IPS DF 4.7 (cell line): Measurements from ENCODE around the gene INF2.

Experiments used
- DNase-seq: peaks from one replicate; pipeline ENCODE4 v3.0.0-alpha.2; 2013; ENCODE audit warnings: low spot score; ENCODE audit errors: extremely low read depth

INF2 gene

GRCh38 chr14:104732931-104733681 lies 43.7 kb downstream of the INF2 start:
- DNase-seq: no peak

- DNase-seq: no peak
Observed at GRCh38 chr14:104734051-104734587, 44.7 kb downstream of the INF2 start.

- no peak for DNase-seq
Observed at GRCh38 chr14:104734601-104734990, 45.2 kb downstream of the INF2 start.

- DNase-seq: no peak
Observed at GRCh38 chr14:104734991-104735779, 45.8 kb downstream of the INF2 start.

- no peak for DNase-seq
Observed at GRCh38 chr14:104735830-104736642, 46.6 kb downstream of the INF2 start.

GRCh38 chr14:104738375-104739019 lies 49.1 kb downstream of the INF2 start:
- DNase-seq: no peak

DNA sequence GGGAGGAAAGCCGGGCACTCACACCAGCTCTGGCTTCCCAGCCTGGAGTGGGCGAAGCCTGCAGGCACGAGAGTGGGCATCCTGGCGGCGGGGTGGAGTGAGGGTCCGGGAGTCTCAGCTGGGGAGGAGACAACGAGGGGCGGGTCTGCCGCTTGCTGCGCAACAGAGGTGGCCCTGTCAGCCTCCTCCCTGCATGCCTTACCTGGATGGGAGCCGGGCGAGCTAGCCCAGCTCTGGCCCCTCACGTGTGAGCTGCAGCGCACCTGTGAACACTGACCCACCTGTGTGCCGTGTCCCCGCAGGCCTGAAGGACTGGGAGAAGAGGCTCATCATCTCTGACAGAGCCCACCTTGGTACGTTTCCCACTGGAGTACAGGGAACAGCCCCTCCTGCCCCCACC lies 49.6 kb downstream of the INF2 start:
- no peak for DNase-seq

DNA sequence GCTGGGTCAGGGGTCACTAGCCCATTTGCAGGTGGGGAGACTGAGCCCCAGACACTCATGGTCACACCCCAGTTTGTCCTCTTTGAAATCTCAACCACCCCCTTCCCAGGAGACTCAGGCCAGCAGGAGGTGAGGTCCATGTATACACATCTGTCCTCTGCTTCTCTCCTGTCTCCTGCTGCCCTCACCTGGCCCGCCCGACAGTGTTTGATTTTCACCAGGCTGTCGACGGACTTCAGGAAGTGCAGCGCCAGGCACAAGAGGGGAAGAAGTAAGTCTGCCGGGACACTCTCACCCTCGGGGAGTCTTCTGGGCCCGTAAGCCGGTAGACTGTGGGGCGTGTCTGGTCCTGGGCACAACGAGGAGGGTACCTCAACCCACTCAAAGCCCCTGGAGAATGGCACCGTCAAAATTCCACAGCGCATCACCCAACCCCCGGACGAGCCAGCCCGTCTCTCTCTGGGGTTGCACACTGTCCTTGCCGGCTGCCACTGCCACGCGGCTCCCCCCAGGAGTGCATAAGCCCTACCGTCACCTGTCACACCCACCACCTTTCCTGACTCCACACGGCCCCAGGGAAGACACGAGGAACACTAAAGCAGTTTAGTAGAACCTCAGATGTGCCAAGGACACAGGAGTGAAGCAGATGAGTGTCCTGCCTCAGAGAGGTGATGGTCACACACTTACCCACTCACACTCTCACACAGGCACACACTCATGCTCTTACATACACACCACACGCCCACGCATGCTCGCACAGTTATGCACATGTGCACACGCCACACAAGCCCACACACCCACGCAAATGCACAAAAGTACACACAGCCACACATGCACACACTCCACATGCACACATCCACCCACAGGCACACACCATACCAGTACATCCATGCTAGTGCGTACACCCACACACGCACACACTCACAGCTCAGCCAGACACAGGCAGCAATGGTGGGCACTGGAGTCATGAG lies 50.4 kb downstream of the INF2 start:
- no peak for DNase-seq

DNA sequence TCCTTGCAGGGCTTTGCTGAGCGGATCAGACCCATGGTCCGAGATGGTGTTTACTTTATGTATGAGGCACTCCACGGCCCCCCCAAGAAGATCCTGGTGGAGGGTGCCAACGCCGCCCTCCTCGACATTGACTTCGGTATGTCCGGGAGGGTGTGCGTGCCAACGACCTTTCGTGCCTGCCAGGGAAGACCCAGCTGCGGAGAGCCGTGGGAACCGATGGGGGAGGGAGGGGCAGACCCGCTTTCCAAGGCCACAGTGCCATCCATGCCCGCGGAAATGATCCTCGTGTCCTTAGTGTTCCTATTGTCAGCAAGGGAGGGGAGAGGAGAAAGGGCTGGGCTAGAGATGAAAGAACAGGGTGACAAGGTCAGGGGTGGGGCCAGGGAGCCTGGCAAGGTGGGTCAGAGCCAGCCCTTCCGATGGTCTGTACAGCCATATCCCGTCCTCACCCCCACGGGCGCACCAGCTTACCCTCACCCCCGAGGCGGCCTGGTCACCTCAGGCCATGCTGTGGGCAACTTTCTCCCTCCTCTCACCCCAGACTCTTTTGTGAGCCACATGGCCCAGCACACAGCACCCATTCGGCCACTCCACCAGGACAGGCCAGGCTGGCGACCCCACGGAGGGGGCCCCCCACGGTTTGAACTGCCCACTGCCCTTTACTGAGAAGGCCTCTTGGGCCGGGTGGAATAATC lies 51.8 kb downstream of the INF2 start:
- DNase-seq: no peak

DNA sequence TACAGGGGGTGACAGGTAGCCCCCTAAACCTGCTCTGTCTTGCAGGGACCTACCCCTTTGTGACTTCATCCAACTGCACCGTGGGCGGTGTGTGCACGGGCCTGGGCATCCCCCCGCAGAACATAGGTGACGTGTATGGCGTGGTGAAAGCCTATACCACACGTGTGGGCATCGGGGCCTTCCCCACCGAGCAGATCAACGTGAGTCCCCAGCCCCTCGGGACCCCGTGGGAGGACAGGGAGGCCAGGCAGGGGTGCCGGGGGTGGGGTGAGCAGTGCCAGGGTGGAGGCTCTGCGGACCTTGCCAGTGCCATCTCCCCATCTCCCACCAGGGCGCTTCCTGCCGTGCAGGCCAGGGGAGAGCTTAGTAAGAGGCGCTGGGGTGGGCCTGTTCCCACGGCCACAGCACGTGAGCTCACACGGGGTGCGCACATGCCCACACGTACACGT lies 52.4 kb downstream of the INF2 start:
- DNase-seq: no peak

DNA sequence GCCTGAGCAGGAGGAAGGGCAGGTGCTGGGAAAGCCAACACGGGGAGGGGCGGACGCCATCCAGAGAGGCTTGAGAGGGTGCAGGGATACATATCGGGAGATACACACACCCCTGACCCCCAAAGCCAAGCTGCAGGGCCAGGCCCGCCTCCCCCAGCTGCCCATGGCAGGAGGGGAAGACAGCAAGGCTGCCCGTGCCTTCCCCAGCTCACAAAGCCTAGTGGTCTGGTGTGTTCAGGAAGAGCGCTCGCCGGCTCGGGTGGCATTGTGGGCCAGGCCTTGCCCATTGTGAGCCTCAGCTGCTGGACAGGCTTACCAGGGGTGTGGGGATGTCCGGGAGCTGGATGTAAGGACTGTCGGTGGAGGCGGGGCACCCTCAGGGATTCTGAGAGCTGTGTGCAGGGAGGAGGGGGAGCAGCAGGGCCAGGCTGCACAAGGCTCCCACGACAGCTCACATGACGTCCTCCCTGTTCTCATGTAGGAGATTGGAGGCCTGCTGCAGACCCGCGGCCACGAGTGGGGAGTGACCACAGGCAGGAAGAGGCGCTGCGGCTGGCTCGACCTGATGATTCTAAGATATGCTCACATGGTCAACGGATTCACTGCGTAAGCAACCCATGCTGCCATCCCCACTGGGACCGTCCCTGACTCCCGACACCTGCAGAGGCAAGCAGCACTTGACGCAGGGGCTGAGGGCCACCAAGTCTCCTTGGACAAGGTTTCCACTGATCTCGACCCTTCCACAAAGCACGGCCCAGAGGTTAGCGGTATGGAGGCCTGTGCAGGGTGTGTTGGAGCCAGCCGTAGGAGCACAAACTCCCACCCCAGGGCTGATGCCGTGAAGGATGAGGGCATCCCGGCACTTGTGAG lies 53.4 kb downstream of the INF2 start:
- no peak for DNase-seq

DNA sequence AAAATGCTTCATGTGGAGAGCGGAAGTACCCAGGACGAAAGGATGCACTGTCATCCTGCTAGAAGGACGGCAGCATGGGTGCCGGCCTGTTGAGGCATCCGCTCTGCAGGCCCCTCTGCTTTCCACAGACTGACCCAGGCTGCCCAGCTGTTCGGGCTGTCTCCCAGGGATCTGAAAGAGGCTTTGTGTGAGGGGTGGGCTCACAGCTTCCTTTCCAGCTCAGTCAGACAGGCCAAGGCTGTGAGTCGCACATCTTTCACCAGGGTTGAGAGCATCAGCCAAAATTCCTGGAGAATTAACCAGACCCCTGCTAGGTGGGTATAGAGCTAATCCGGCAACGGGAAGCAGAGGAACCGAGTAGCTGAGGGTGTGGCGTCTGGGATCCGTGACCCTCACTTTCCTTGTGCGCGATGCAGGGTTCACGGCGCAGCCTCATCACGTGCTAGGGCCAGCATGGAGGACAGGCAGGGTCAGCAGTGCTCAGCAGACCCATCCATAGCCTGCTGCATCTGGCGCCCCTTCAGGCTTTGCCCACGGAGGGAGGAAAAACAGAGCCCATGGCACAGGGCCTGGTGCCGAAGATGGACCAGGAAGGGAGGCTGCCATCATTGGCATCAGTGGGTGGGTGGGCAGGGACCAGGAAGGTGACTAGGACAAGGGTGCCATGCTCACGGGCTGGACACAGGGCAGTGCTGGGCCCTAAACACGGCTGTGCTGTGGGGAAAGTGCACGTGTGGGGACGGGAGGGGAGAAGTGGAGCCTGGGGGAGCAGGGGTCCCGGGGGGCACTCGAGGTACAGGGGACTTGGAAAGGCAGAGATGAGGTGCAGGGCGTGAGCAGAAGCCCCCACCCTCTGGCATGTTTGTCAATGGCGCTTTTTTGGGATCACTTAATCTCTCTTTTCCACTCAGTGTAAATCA lies 54.3 kb downstream of the INF2 start:
- DNase-seq: no peak

DNA sequence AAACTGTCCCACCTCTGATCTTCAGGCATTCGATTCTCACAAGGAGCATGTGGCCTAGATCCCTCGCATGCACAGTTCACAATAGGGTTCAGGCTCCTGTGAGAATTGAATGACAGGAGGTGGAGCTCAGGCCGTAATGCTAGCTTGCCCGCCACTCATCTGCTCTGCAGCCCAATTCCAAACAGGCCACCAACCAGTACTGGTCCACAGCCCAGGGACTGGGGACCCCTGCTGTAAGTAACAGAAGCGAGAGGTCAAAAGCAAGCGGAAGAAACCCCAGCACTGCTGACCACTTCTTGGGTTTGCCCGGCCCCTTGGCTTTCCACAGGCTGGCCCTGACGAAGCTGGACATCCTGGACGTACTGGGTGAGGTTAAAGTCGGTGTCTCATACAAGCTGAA lies 55.1 kb downstream of the INF2 start:
- DNase-seq: no peak

DNA sequence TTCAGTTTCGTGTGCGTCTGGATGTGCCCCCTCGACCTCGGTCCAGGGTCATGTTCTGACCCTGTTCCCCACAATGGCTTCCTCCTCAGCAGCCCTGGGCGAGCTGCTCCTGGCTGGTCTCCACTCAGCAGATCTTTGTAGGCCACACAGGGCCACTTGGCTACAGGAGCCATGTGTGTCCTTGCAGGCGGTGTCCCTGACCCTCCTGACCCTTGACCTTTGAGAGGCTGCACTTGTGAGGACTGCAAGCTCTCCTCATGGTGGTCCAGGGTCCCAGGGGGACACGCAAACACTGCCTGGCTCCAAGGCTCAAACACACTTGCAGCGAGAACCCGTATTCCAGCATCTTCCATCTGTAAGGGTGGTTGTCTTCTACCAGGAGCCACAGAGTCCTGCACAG lies 56.0 kb downstream of the INF2 start:
- no peak for DNase-seq

- no peak for DNase-seq
Observed at GRCh38 chr14:104746071-104746545, 56.7 kb downstream of the INF2 start.

- DNase-seq: no peak
Observed at GRCh38 chr14:104746934-104747481, 57.6 kb downstream of the INF2 start.

GRCh38 chr14:104747876-104748275 lies 58.5 kb downstream of the INF2 start:
- no peak for DNase-seq
